Thoracic aorta (tissue), 2 donors: ENCODE data around the gene ARL4A. TPM values are rescaled to one million over a fixed set of nuclear protein-coding genes. Genes with fewer than 3 reads are reported as not detected.

Experiments
- ATAC-seq: fragments of 150-250 bp; one replicate; pipeline ENCODE4 v1.8.0; 2017; ENCODE audit warnings: low read depth; ENCODE audit not compliant: insufficient number of reproducible peaks, low FRiP score
- DNase-seq: peaks from one replicate; pipeline ENCODE4 v3.0.0-alpha.2; 2020; ENCODE audit warnings: low spot score
- H3K27ac ChIP-seq, 2 donors: fragments of 200-600 bp; sonication (generic); 1 replicate in 1 of 2; 2 replicates in 1 of 2; pipeline ENCODE4 v1.5.1; 2016; ENCODE audit warnings: mild to moderate bottlenecking in 2 of 2, moderate library complexity in 2 of 2
- H3K27me3 ChIP-seq: fragments of 200-600 bp; sonication (generic); replicated peaks from 2 replicates; pipeline ENCODE4 v1.6.0; 2016; ENCODE audit warnings: mild to moderate bottlenecking; ENCODE audit not compliant: insufficient read depth
- H3K36me3 ChIP-seq: fragments of 200-600 bp; sonication (generic); one replicate; pipeline ENCODE4 v1.5.1; 2016
- H3K4me1 ChIP-seq, 2 donors: fragments of 200-600 bp; sonication (generic); 1 replicate in 1 of 2; 2 replicates in 1 of 2; pipeline versions ENCODE4 v1.5.1 to v1.6.0; 2016; ENCODE audit warnings: low read depth in 2 of 2, mild to moderate bottlenecking in 1 of 2; ENCODE audit not compliant: control insufficient read depth in 1 of 2
- H3K4me3 ChIP-seq: fragments of 200-600 bp; sonication (generic); 2 replicates; pipeline ENCODE4 v1.5.1; 2016; ENCODE audit warnings: mild to moderate bottlenecking
- H3K9me3 ChIP-seq: fragments of 200-600 bp; sonication (generic); 2 replicates; pipeline ENCODE4 v1.5.1; 2016
- CTCF ChIP-seq: fragments of 200-600 bp; sonication (generic); IDR thresholded peaks from one replicate; pipeline ENCODE4 v1.5.1; 2019; ENCODE audit warnings: antibody characterized with exemption
- total RNA-seq, 2 donors: library from RNA; depleted of rRNA; stranded (reverse); fragments of >200 nt; gene quantifications; one replicate each; pipeline versions ENCODE4 v1.1.0 to v1.2.3, GENCODE V29; 2016

ARL4A gene
- total RNA-seq, 2 donors from 2014 or later, result 13.1 to 21.0 TPM

GRCh38 chr7:12647364-12648219 is 39.8 kb upstream of the ARL4A start:
- ATAC-seq (no peak), DNase-seq (no peak)
- Histone ChIP-seq H3K4me3 (no peak overlapping the region), H3K9me3 (no peaks in the 10 kb centered on the region), H3K4me1 (no peaks in the 10 kb centered on the region), H3K36me3 (no peaks in the 10 kb centered on the region), H3K27me3 (no peaks in the 10 kb centered on the region), H3K27ac (no peak overlapping the region)
- TF ChIP-seq CTCF, result no peak

- Histone ChIP-seq H3K9me3 (no peaks in the 10 kb centered on the region), H3K4me3 (no peak overlapping the region), H3K27me3 (no peaks in the 10 kb centered on the region), H3K36me3 (no peaks in the 10 kb centered on the region), H3K27ac (no peak overlapping the region), H3K4me1 (no peaks in the 10 kb centered on the region)
- TF ChIP-seq CTCF, result no peak
- DNase-seq (no peak), ATAC-seq (no peak)
These were observed 38.6 kb upstream of the ARL4A start for GRCh38 chr7:12648704-12649261.

- Histone ChIP-seq H3K9me3 (no peaks in the 10 kb centered on the region), H3K4me3 (no peak overlapping the region), H3K27me3 (no peaks in the 10 kb centered on the region), H3K36me3 (no peaks in the 10 kb centered on the region), H3K4me1 (no peaks in the 10 kb centered on the region), H3K27ac (no peak overlapping the region)
- DNase-seq (no peak), ATAC-seq (no peak)
- TF ChIP-seq CTCF, result no peak
These were observed 38.1 kb upstream of the ARL4A start for GRCh38 chr7:12649348-12649747.

- Histone ChIP-seq H3K4me3 (no peak overlapping the region), H3K36me3 (no peaks in the 10 kb centered on the region), H3K4me1 (no peaks in the 10 kb centered on the region), H3K27ac (no peak overlapping the region), H3K27me3 (no peaks in the 10 kb centered on the region), H3K9me3 (no peaks in the 10 kb centered on the region)
- TF ChIP-seq CTCF, result no peak
- ATAC-seq (no peak), DNase-seq (no peak)
These were observed 37.4 kb upstream of the ARL4A start for GRCh38 chr7:12650080-12650479.

- no peak for TF ChIP-seq CTCF
- H3K36me3 ChIP-seq, result no peaks in the 10 kb centered on the region
- H3K4me1 ChIP-seq, result no peaks in the 10 kb centered on the region
- no peak overlapping the region for H3K27ac ChIP-seq
- H3K4me3 ChIP-seq, result no peak overlapping the region
- no peaks in the 10 kb centered on the region for H3K9me3 ChIP-seq
- ATAC-seq (no peak), DNase-seq (no peak)
- H3K27me3 ChIP-seq, result no peaks in the 10 kb centered on the region
These were observed 34.3 kb upstream of the ARL4A start for GRCh38 chr7:12653110-12653509.
